ENCODE data around the gene THNSL1. TPM values are rescaled to one million over a fixed set of nuclear protein-coding genes. Genes with fewer than 3 reads are reported as not detected.

THNSL1 gene
- total and polyA plus RNA-seq, 2 of the 13 experiments (the other 11 are each of a cell fraction or from before 2014, with no cell fraction given) = 1.3 to 3.8 TPM

DNA sequence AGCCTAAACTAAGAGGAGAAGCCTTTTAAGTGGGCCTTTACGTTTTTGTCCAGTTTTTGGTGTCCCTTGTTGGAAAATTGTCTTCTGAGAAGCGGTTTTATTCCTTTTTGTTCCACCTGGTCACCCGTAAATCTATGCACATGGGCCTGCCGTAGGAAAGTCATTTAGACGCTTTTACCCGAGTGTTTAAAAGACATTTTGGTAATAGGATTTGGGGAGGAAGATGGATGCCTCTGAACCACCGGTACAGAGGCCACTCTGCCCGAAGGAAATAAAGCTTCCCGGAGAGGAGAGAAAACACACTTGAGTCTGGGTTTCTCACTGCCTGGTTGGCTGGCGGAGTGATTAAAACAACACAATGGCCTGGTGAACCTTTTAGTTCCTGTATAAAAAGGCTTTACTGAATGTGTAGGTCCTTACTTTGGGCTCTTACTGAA is 760 bp downstream of the THNSL1 start (continued):
- TF ChIP-seq HMG20A (CRISPR knock-in tag; IDR thresholded peaks at IDR 0.05; ENCODE audit: borderline replicate concordance) (peak; percentile 6; the same call in 1 of the 2 replicates), XRCC5 (optimal IDR thresholded peaks at IDR 0.05; ENCODE audit: low read length) (peak; percentile 53), ELF3 (CRISPR knock-in tag; IDR thresholded peaks at IDR 0.05) (0 out of 2 replicates have a peak, but pooled peaks have one; percentile 7), ZFP36L1 (CRISPR knock-in tag; IDR thresholded peaks at IDR 0.05) (0 out of 2 replicates have a peak, but pooled peaks have one; percentile 2), ZFY (CRISPR knock-in tag; IDR thresholded peaks at IDR 0.05) (peak; percentile 29), ZSCAN21 (CRISPR knock-in tag; IDR thresholded peaks at IDR 0.05; ENCODE audit: borderline replicate concordance) (peak; percentile 0; the same call in 1 of the 2 replicates)
- TF ChIP-seq, protein P1, sequence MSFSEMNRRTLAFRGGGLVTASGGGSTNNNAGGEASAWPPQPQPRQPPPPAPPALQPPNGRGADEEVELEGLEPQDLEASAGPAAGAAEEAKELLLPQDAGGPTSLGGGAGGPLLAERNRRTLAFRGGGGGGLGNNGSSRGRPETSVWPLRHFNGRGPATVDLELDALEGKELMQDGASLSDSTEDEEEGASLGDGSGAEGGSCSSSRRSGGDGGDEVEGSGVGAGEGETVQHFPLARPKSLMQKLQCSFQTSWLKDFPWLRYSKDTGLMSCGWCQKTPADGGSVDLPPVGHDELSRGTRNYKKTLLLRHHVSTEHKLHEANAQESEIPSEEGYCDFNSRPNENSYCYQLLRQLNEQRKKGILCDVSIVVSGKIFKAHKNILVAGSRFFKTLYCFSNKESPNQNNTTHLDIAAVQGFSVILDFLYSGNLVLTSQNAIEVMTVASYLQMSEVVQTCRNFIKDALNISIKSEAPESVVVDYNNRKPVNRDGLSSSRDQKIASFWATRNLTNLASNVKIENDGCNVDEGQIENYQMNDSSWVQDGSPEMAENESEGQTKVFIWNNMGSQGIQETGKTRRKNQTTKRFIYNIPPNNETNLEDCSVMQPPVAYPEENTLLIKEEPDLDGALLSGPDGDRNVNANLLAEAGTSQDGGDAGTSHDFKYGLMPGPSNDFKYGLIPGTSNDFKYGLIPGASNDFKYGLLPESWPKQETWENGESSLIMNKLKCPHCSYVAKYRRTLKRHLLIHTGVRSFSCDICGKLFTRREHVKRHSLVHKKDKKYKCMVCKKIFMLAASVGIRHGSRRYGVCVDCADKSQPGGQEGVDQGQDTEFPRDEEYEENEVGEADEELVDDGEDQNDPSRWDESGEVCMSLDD (CRISPR knock-in tag; IDR thresholded peaks at IDR 0.05; ENCODE audit: borderline replicate concordance) = peak; percentile 25; the same call in 1 of the 2 replicates
- TF ChIP-seq, protein P2, sequence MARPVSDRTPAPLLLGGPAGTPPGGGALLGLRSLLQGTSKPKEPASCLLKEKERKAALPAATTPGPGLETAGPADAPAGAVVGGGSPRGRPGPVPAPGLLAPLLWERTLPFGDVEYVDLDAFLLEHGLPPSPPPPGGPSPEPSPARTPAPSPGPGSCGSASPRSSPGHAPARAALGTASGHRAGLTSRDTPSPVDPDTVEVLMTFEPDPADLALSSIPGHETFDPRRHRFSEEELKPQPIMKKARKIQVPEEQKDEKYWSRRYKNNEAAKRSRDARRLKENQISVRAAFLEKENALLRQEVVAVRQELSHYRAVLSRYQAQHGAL (CRISPR knock-in tag; IDR thresholded peaks at IDR 0.05; ENCODE audit: not compliant biosample characterization) = peak; percentile 2
- TF ChIP-seq, protein P3, sequence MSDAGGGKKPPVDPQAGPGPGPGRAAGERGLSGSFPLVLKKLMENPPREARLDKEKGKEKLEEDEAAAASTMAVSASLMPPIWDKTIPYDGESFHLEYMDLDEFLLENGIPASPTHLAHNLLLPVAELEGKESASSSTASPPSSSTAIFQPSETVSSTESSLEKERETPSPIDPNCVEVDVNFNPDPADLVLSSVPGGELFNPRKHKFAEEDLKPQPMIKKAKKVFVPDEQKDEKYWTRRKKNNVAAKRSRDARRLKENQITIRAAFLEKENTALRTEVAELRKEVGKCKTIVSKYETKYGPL (CRISPR knock-in tag; IDR thresholded peaks at IDR 0.05) = 0 out of 2 replicates have a peak, but pooled peaks have one; percentile 0
